GM21381 (cell line): ENCODE results near the gene TCF7L2.

ENCODE experiments used
- ATAC-seq: cut with Tn5 transposase; IDR thresholded peaks from one replicate; pipeline ENCODE4 v1.9.1; 2021; ENCODE audit warnings: mild to moderate bottlenecking, moderate library complexity; ENCODE audit not compliant: unreplicated experiment

TCF7L2 gene

GRCh38 chr10:113214331-113214730, 264.3 kb downstream of the TCF7L2 start:
- ATAC-seq, result no peak

DNA sequence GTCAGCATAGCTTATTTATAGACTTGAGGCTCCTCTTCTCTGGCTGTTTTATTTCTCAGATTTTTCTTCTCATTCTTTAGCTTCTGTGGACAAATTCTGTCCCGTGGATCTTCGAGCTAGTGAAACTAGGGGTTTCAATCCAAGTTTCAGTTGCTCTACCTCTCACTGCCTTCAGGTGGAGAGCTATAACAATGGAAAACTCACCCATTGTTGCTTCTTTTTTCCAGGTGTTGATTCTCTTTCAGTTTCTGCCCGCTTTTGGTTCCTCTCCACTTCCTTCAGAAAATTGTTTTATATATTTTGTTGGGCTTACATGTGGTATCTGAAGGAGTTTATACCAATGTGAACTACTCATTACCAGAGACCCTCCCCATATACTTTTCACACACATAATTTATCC, 266.1 kb downstream of the TCF7L2 start:
- no peak for ATAC-seq
